OCI-LY7 (cell line): ENCODE data around the gene MEIOB.

Experiments
- CTCF ChIP-seq: fragments of 200-600 bp; sonication (generic); conservative IDR thresholded peaks from 2 replicates; pipeline ENCODE4 v1.5.1; 2014; ENCODE audit warnings: mild to moderate bottlenecking, antibody characterized with exemption, low read length, moderate library complexity, mixed read lengths
- EZH2phosphoT487 ChIP-seq: fragments of 200-600 bp; sonication (generic); IDR thresholded peaks from 2 replicates; pipeline ENCODE4 v1.6.1; 2018; ENCODE audit warnings: low read depth, borderline replicate concordance, mild to moderate bottlenecking, mixed run types, antibody characterized with exemption, low read length, moderate library complexity, mixed read lengths

- no peak for TF ChIP-seq CTCF
- TF ChIP-seq EZH2phosphoT487, result no peak
Observed at GRCh38 chr16:1914084-1914608, 42.2 kb upstream of the MEIOB start.
